ENCODE measurements around the gene RACGAP1.

RACGAP1 gene

GRCh38 chr12:50055831-50056638 lies 30.7 kb upstream of the RACGAP1 start:
- H3K27ac ChIP-seq (ENCODE audit: insufficient read depth, low read length, poor library complexity, severe bottlenecking): no peak overlapping the region
- H3K4me3 ChIP-seq (ENCODE audit: insufficient read depth, low read depth, low read length, poor library complexity, severe bottlenecking): no peak overlapping the region
- peak in 2 of 3 donors; percentile 24 to 30 for DNase-seq
- H3K9me3 ChIP-seq (ENCODE audit: control insufficient read depth, low read length): no peaks in the 10 kb centered on the region
- H3K27me3 ChIP-seq (replicated peaks; ENCODE audit: control insufficient read depth, insufficient read depth, low read length, poor library complexity, severe bottlenecking): peaks cover 37% of the 10 kb centered on the region
- peaks cover 18% of the 10 kb centered on the region for H3K4me1 ChIP-seq (ENCODE audit: control insufficient read depth, insufficient read depth, low read length, poor library complexity, severe bottlenecking)
- no peaks in the 10 kb centered on the region for H3K36me3 ChIP-seq (ENCODE audit: control insufficient read depth, insufficient read depth, low read length)

- peaks cover 18% of the 10 kb centered on the region for H3K4me1 ChIP-seq (ENCODE audit: control insufficient read depth, insufficient read depth, low read length, poor library complexity, severe bottlenecking)
- no peak overlapping the region for H3K4me3 ChIP-seq (ENCODE audit: insufficient read depth, low read depth, low read length, poor library complexity, severe bottlenecking)
- no peak overlapping the region for H3K27ac ChIP-seq (ENCODE audit: insufficient read depth, low read length, poor library complexity, severe bottlenecking)
- no peak for DNase-seq
- H3K9me3 ChIP-seq (ENCODE audit: control insufficient read depth, low read length): no peaks in the 10 kb centered on the region
- no peaks in the 10 kb centered on the region for H3K36me3 ChIP-seq (ENCODE audit: control insufficient read depth, insufficient read depth, low read length)
- peaks cover 42% of the 10 kb centered on the region for H3K27me3 ChIP-seq (replicated peaks; ENCODE audit: control insufficient read depth, insufficient read depth, low read length, poor library complexity, severe bottlenecking)
These were observed 28.3 kb upstream of the RACGAP1 start for GRCh38 chr12:50053583-50053982.

- H3K4me1 ChIP-seq (ENCODE audit: control insufficient read depth, insufficient read depth, low read length, poor library complexity, severe bottlenecking): peaks cover 16% of the 10 kb centered on the region
- H3K27me3 ChIP-seq (replicated peaks; ENCODE audit: control insufficient read depth, insufficient read depth, low read length, poor library complexity, severe bottlenecking): peaks cover 38% of the 10 kb centered on the region
- H3K9me3 ChIP-seq (ENCODE audit: control insufficient read depth, low read length): no peaks in the 10 kb centered on the region
- H3K4me3 ChIP-seq (ENCODE audit: insufficient read depth, low read depth, low read length, poor library complexity, severe bottlenecking): no peak overlapping the region
- DNase-seq: no peak
- no peak overlapping the region for H3K27ac ChIP-seq (ENCODE audit: insufficient read depth, low read length, poor library complexity, severe bottlenecking)
- no peaks in the 10 kb centered on the region for H3K36me3 ChIP-seq (ENCODE audit: control insufficient read depth, insufficient read depth, low read length)
These were observed 27.7 kb upstream of the RACGAP1 start for GRCh38 chr12:50052964-50053363.

GRCh38 chr12:50052544-50052943 lies 27.2 kb upstream of the RACGAP1 start:
- peaks cover 13% of the 10 kb centered on the region for H3K4me1 ChIP-seq (ENCODE audit: control insufficient read depth, insufficient read depth, low read length, poor library complexity, severe bottlenecking)
- H3K27ac ChIP-seq (ENCODE audit: insufficient read depth, low read length, poor library complexity, severe bottlenecking): no peak overlapping the region
- no peak overlapping the region for H3K4me3 ChIP-seq (ENCODE audit: insufficient read depth, low read depth, low read length, poor library complexity, severe bottlenecking)
- H3K27me3 ChIP-seq (replicated peaks; ENCODE audit: control insufficient read depth, insufficient read depth, low read length, poor library complexity, severe bottlenecking): peaks cover 35% of the 10 kb centered on the region
- H3K9me3 ChIP-seq (ENCODE audit: control insufficient read depth, low read length): no peaks in the 10 kb centered on the region
- H3K36me3 ChIP-seq (ENCODE audit: control insufficient read depth, insufficient read depth, low read length): no peaks in the 10 kb centered on the region
- DNase-seq: no peak

- H3K27me3 ChIP-seq (replicated peaks; ENCODE audit: control insufficient read depth, insufficient read depth, low read length, poor library complexity, severe bottlenecking): peaks cover 23% of the 10 kb centered on the region
- H3K4me3 ChIP-seq (ENCODE audit: insufficient read depth, low read depth, low read length, poor library complexity, severe bottlenecking): no peak overlapping the region
- H3K27ac ChIP-seq (ENCODE audit: insufficient read depth, low read length, poor library complexity, severe bottlenecking): no peak overlapping the region
- H3K36me3 ChIP-seq (ENCODE audit: control insufficient read depth, insufficient read depth, low read length): no peaks in the 10 kb centered on the region
- H3K9me3 ChIP-seq (ENCODE audit: control insufficient read depth, low read length): no peaks in the 10 kb centered on the region
- H3K4me1 ChIP-seq (ENCODE audit: control insufficient read depth, insufficient read depth, low read length, poor library complexity, severe bottlenecking): peaks cover 7% of the 10 kb centered on the region
- no peak for DNase-seq
These were observed 26.0 kb upstream of the RACGAP1 start for GRCh38 chr12:50051101-50051806.

- Histone ChIP-seq H3K27ac (ENCODE audit: insufficient read depth, low read length, poor library complexity, severe bottlenecking) (no peak overlapping the region), H3K4me3 (ENCODE audit: insufficient read depth, low read depth, low read length, poor library complexity, severe bottlenecking) (no peak overlapping the region), H3K9me3 (ENCODE audit: control insufficient read depth, low read length) (no peaks in the 10 kb centered on the region), H3K4me1 (ENCODE audit: control insufficient read depth, insufficient read depth, low read length, poor library complexity, severe bottlenecking) (peaks cover under 1% of the 10 kb centered on the region), H3K36me3 (ENCODE audit: control insufficient read depth, insufficient read depth, low read length) (no peaks in the 10 kb centered on the region), H3K27me3 (replicated peaks; ENCODE audit: control insufficient read depth, insufficient read depth, low read length, poor library complexity, severe bottlenecking) (peaks cover 20% of the 10 kb centered on the region)
- DNase-seq: no peak
These were observed 25.3 kb upstream of the RACGAP1 start for GRCh38 chr12:50050410-50051098.

- DNase-seq: no peak
- H3K9me3 ChIP-seq (ENCODE audit: control insufficient read depth, low read length): no peaks in the 10 kb centered on the region
- no peak overlapping the region for H3K27ac ChIP-seq (ENCODE audit: insufficient read depth, low read length, poor library complexity, severe bottlenecking)
- no peak overlapping the region for H3K4me3 ChIP-seq (ENCODE audit: insufficient read depth, low read depth, low read length, poor library complexity, severe bottlenecking)
- peaks cover 20% of the 10 kb centered on the region for H3K27me3 ChIP-seq (replicated peaks; ENCODE audit: control insufficient read depth, insufficient read depth, low read length, poor library complexity, severe bottlenecking)
- H3K4me1 ChIP-seq (ENCODE audit: control insufficient read depth, insufficient read depth, low read length, poor library complexity, severe bottlenecking): no peaks in the 10 kb centered on the region
- H3K36me3 ChIP-seq (ENCODE audit: control insufficient read depth, insufficient read depth, low read length): no peaks in the 10 kb centered on the region
These were observed 24.8 kb upstream of the RACGAP1 start for GRCh38 chr12:50050119-50050385.

- no peaks in the 10 kb centered on the region for H3K4me1 ChIP-seq (ENCODE audit: control insufficient read depth, insufficient read depth, low read length, poor library complexity, severe bottlenecking)
- no peaks in the 10 kb centered on the region for H3K9me3 ChIP-seq (ENCODE audit: control insufficient read depth, low read length)
- DNase-seq: no peak
- H3K4me3 ChIP-seq (ENCODE audit: insufficient read depth, low read depth, low read length, poor library complexity, severe bottlenecking): no peak overlapping the region
- H3K36me3 ChIP-seq (ENCODE audit: control insufficient read depth, insufficient read depth, low read length): no peaks in the 10 kb centered on the region
- no peak overlapping the region for H3K27ac ChIP-seq (ENCODE audit: insufficient read depth, low read length, poor library complexity, severe bottlenecking)
- peaks cover 20% of the 10 kb centered on the region for H3K27me3 ChIP-seq (replicated peaks; ENCODE audit: control insufficient read depth, insufficient read depth, low read length, poor library complexity, severe bottlenecking)
These were observed 24.2 kb upstream of the RACGAP1 start for GRCh38 chr12:50049254-50050118.

- H3K36me3 ChIP-seq (ENCODE audit: control insufficient read depth, insufficient read depth, low read length): no peaks in the 10 kb centered on the region
- no peak overlapping the region for H3K27ac ChIP-seq (ENCODE audit: insufficient read depth, low read length, poor library complexity, severe bottlenecking)
- H3K4me1 ChIP-seq (ENCODE audit: control insufficient read depth, insufficient read depth, low read length, poor library complexity, severe bottlenecking): no peaks in the 10 kb centered on the region
- H3K4me3 ChIP-seq (ENCODE audit: insufficient read depth, low read depth, low read length, poor library complexity, severe bottlenecking): no peak overlapping the region
- no peaks in the 10 kb centered on the region for H3K9me3 ChIP-seq (ENCODE audit: control insufficient read depth, low read length)
- H3K27me3 ChIP-seq (replicated peaks; ENCODE audit: control insufficient read depth, insufficient read depth, low read length, poor library complexity, severe bottlenecking): peaks cover 20% of the 10 kb centered on the region
- DNase-seq: no peak
These were observed 22.5 kb upstream of the RACGAP1 start for GRCh38 chr12:50047693-50048250.
